ENCODE data around the gene HIVEP3. TPM values are rescaled to one million over a fixed set of nuclear protein-coding genes. Genes with fewer than 3 reads are reported as not detected.

Gene HIVEP3
- total RNA-seq, 2 donors from 2014 or later = 0.13 to 0.99 TPM

DNA sequence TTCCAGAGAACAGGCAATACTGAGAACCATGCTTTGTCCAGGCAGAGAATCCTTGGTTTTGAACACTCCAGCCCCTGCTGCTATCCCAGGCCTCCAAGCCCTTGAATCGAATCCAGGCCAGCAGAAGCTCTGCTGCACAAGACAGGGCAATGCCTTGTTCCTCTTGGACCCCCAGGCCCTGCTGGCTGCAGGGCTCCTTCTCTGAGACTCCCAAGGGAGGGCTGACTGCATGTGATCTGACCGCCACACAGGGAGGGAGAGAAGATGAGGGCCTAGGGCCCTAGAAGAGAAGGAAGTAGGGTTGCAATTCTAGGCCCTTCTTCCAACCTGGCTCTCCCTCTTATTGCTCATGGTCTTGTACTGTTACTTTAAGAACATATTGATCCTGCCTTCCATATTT is 273.7 kb downstream of the HIVEP3 start:
- Mint-ChIP-seq H3K27me3 (ENCODE audit: insufficient read depth) (no peaks in the 10 kb centered on the region), H3K4me3 (no peak overlapping the region), H3K27ac (no peak overlapping the region), H3K9me3 (no peaks in the 10 kb centered on the region), H3K4me1 (peaks cover under 1% of the 10 kb centered on the region), H3K36me3 (ENCODE audit: low read depth) (no peaks in the 10 kb centered on the region)
- 89% methylated on average over 2 of the region's 2 CpGs; no CpG with 5 or more reads in 1 of the 2 experiments for whole genome bisulfite sequencing, 2 experiments (ENCODE audit: insufficient coverage in 1 of 2, insufficient read length in 1 of 2)
- no peak overlapping the region for H3K9ac ChIP-seq (ENCODE audit: extremely low read depth, low read length, poor library complexity, severe bottlenecking)
- H3K4me3 ChIP-seq (ENCODE audit: low read length) = no peak overlapping the region
- no peaks in the 10 kb centered on the region for H3K27me3 ChIP-seq (ENCODE audit: control insufficient read depth, insufficient read depth, low read length, poor library complexity, severe bottlenecking)
- no peak for TF ChIP-seq CTCF (conservative IDR thresholded peaks at IDR 0.05)
- H3K9me3 ChIP-seq (ENCODE audit: control insufficient read depth, low read length) = no peaks in the 10 kb centered on the region
- H3K4me1 ChIP-seq (ENCODE audit: control insufficient read depth, insufficient read depth, low read length) = no peaks in the 10 kb centered on the region
- peak; percentile 30 for DNase-seq
- H3K27ac ChIP-seq (ENCODE audit: low read depth, low read length) = no peak overlapping the region
- H3K36me3 ChIP-seq (ENCODE audit: control insufficient read depth, insufficient read depth, low read length) = no peaks in the 10 kb centered on the region

DNA sequence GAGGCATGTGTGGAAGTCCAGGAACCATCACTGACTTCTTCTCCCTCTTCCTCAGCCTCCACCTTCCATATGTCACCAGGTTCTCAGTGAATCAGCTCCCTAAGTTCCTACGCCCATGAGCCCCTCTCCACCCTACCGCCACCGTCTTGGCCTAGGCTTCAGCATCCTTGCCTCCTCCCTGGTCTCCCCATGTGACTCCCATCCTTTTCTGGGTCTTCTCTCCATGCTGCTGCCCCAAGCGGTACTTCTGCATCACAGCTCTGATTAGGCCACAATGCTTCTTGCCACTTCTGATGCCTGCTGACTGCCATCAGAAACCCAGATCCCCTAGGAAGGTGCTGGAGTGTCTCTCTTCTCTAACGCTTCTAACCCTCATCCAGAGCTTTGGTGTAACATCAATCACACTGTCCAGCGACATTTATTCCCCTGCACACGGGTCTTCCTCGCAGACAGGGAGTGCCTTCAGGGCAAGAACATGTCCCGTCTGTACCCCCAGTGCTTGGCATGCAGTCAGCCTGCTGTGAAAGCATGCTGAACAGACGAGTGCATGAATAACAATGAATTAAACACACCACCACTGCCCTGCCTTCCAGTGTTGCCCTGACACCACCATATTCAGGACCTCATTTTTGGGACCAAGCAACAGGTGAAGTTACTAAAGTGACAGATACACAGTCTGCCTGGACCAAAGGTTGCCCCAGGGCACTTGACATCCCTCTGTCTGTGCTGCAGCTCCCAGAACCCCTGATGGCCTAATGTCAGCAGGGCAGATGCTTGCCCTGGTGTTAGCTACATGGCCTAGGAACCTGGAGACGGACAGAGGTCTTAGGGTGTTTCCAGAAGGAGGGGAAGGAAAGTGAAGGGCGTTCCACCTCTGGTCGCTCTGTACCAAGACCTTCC is 275.6 kb downstream of the HIVEP3 start:
- Histone ChIP-seq H3K9me3 (ENCODE audit: control insufficient read depth, low read length) (no peaks in the 10 kb centered on the region), H3K9ac (ENCODE audit: extremely low read depth, low read length, poor library complexity, severe bottlenecking) (no peak overlapping the region), H3K4me3 (ENCODE audit: low read length) (no peak overlapping the region), H3K27me3 (ENCODE audit: control insufficient read depth, insufficient read depth, low read length, poor library complexity, severe bottlenecking) (no peaks in the 10 kb centered on the region), H3K4me1 (ENCODE audit: control insufficient read depth, insufficient read depth, low read length) (no peaks in the 10 kb centered on the region), H3K36me3 (ENCODE audit: control insufficient read depth, insufficient read depth, low read length) (no peaks in the 10 kb centered on the region), H3K27ac (ENCODE audit: low read depth, low read length) (no peak overlapping the region)
- TF ChIP-seq CTCF (conservative IDR thresholded peaks at IDR 0.05) = no peak
- no peaks in the 10 kb centered on the region for H3K27me3 Mint-ChIP-seq (ENCODE audit: insufficient read depth)
- 88 to 93% methylated on average over 8 to 11 of the region's 13 CpGs for WGBS, 2 experiments (ENCODE audit: insufficient coverage in 1 of 2, insufficient read length in 1 of 2)
- no peak overlapping the region for H3K27ac Mint-ChIP-seq
- DNase-seq = peak; percentile 31
- no peak overlapping the region for H3K4me3 Mint-ChIP-seq
- H3K9me3 Mint-ChIP-seq = no peaks in the 10 kb centered on the region
- H3K4me1 Mint-ChIP-seq = no peaks in the 10 kb centered on the region
- H3K36me3 Mint-ChIP-seq (ENCODE audit: low read depth) = no peaks in the 10 kb centered on the region

DNA sequence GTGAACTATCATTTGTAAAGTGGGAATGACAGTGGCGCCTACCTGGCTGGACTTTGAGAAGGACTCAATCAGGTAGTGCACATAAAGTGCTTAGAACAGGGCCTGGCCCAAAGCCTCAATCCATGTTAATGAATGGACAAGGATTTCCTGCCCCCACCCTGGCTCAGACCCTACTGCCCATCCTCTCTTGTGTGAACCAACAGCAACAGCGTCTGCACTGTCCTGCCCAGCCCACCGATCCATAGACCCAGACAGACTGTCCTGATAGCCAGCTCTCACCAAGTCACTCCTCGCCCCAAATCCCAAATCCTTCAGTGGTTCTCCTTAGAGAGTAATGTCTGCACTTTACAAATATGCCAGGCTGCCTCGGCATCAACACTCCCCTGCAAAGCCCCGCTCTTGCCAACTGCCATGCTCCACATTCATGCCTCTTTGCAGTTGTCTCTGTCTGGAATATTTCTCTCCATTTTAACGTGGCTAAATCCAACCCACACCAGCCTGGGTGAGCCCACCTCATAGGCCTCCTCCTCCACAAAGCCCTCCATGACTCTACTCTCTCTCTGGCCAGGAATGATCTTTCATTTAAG is 276.7 kb downstream of the HIVEP3 start:
- Mint-ChIP-seq H3K27me3 (ENCODE audit: insufficient read depth) (no peaks in the 10 kb centered on the region), H3K4me1 (no peaks in the 10 kb centered on the region), H3K9me3 (no peaks in the 10 kb centered on the region), H3K27ac (no peak overlapping the region), H3K36me3 (ENCODE audit: low read depth) (no peaks in the 10 kb centered on the region), H3K4me3 (no peak overlapping the region)
- DNase-seq = peak; percentile 29
- no peak for TF ChIP-seq CTCF (conservative IDR thresholded peaks at IDR 0.05)
- no peak overlapping the region for H3K27ac ChIP-seq (ENCODE audit: low read depth, low read length)
- H3K9me3 ChIP-seq (ENCODE audit: control insufficient read depth, low read length) = no peaks in the 10 kb centered on the region
- WGBS, 2 experiments (ENCODE audit: insufficient coverage in 1 of 2, insufficient read length in 1 of 2) = 90 to 92% methylated on average over 6 to 7 of the region's 7 CpGs
- no peak overlapping the region for H3K4me3 ChIP-seq (ENCODE audit: low read length)
- no peak overlapping the region for H3K9ac ChIP-seq (ENCODE audit: extremely low read depth, low read length, poor library complexity, severe bottlenecking)
- H3K27me3 ChIP-seq (ENCODE audit: control insufficient read depth, insufficient read depth, low read length, poor library complexity, severe bottlenecking) = no peaks in the 10 kb centered on the region
- no peaks in the 10 kb centered on the region for H3K36me3 ChIP-seq (ENCODE audit: control insufficient read depth, insufficient read depth, low read length)
- H3K4me1 ChIP-seq (ENCODE audit: control insufficient read depth, insufficient read depth, low read length) = no peaks in the 10 kb centered on the region
